ACHN (cell line): ENCODE results near the gene TMTC1.

ENCODE experiments used
- DNase-seq: peaks from one replicate; pipeline ENCODE4 v3.0.0-alpha.2; 2015
- in situ Hi-C: cut with HindIII; loops from 2 replicates; pipeline ENCODE4 v1.10.0; 2017; ENCODE audit warnings: low sequenced_read_pairs, low pct_ligation_motif_present, low pct_unique_long_range_greater_than_20kb

The TMTC1 gene

GRCh38 chr12:29695800-29696199 is 87.9 kb downstream of the TMTC1 start:
- in situ Hi-C loops, result no loop called here
- no peak for DNase-seq

DNA sequence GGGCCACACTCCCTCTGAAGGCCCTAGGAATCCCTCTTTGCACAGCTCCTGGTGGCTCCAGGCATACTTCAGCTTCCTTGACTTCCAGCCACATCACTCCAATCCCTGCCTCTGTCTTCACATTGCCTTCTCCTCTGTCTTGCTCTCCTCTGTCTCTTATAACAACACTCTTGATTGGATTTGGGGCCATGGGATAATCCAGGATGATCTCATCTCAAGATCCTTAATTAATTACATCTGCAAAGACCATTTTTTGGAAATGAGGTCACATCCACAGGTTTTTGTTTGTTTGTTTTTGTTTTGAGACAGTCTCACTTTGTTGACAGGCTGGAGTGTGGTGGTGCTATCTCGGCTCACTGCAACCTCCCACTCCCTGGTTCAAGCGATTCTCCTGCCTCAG is 88.7 kb downstream of the TMTC1 start:
- in situ Hi-C loops, result no loop called here
- no peak for DNase-seq

DNA sequence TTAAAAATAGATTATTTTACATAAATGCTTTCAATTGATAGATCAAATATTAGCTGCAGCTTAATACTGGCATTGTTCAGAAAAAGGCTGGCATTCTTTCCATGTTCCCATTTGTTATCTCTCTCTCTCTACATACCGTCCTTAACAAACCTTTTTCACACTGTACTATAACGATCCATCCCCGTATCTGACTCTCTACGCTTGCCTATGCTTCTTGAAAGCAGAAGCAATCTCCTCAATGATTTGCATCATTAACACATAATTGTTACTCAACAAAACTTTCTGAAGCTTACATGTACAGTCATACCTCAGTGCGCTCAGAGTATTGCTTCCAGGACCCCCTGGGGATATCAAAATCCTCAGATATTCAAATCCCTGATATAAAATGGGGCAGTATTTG is 89.7 kb downstream of the TMTC1 start:
- DNase-seq, result no peak
- in situ Hi-C loops, result no loop called here

- in situ Hi-C loops, result no loop called here
- DNase-seq, result no peak
These were observed 91.5 kb downstream of the TMTC1 start for GRCh38 chr12:29692237-29692636.

- no peak for DNase-seq
- in situ Hi-C loops, result no loop called here
These were observed 92.4 kb downstream of the TMTC1 start for GRCh38 chr12:29691161-29691854.

DNA sequence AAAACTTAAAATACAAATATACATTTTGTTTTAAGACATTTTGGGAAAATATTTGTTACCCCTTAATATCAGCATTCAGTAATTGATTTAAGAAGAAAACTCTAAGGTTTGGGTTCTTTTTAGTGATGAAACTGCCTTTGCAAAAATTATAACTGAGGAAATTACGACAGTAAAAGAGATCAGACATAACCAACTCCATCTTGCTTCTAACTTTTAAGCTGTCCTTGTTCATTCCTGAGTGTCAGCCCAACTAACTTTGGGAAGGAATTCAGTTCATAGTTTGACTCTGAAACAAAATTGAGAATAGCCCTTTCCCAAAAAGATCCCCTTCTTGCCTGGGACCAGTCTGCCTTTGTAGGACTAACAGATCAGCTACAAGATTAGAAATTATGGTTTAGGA is 93.0 kb downstream of the TMTC1 start:
- in situ Hi-C loops, result no loop called here
- DNase-seq, result no peak

DNA sequence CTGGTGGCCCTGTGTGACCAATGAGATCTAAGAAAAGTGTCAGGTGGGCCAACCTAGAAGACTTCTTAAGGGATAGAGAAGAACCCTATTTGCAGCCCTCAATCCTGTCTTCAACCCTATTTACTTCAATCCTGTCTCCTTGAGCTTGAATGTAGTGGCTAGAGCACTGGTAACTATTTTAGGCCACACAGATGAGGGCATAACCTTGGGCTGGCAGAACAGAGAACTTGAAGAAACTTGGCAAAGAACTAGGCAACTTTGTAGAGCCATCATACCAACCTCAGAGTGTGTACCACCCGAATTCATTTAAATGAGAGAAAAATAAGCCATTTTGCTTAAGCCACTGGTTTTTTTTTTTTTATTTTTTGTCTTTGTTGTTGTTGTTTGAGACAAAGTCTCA is 94.8 kb downstream of the TMTC1 start:
- in situ Hi-C loops, result no loop called here
- DNase-seq, result no peak

DNA sequence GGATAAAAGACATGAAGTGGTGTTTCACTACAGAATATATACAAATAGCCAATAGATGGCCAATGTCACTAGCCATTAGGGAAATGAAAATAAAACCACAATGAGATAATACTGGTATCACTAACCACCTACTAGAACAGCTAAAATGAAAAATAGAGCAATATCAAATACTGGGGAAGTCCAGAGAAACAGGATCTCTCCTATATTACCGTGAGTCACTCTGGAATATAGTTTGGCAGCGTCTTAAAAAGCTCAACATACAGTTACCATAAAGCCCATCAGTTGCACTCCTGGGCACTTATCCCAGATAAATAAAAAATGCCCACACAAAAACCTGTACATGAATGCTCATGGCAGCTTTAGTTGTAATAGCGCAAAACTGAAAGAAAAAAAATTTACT is 101.7 kb downstream of the TMTC1 start:
- in situ Hi-C loops, result no loop called here

GRCh38 chr12:29681370-29681769 is 102.4 kb downstream of the TMTC1 start:
- in situ Hi-C loops, result no loop called here

More for the DNA sequence above, 101.7 kb downstream of the TMTC1 start:
- no peak for DNase-seq

GRCh38 chr12:29676676-29677075 is 107.1 kb downstream of the TMTC1 start:
- no peak for DNase-seq
- in situ Hi-C loops, result no loop called here

More at GRCh38 chr12:29681370-29681769, 102.4 kb downstream of the TMTC1 start:
- no peak for DNase-seq

DNA sequence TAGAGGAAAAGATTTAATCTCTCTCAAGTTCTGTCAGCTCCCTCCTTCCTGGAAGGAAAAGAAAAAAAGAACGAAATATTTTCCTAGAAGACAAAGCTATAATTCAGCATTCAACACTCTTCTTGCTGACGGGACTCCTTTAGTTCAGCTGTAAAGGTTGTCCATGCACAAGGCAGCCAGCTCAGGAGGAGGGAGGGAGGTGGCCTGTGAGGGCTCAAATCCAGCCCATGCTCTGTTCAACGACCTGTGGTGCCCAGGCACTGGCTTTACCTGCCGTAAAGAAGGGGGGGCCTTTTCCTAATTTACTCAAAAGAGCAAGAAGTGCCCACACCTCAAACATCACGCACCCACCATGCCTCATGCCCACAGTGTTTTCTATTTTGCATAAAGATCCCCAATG is 109.3 kb downstream of the TMTC1 start:
- no peak for DNase-seq
- in situ Hi-C loops, result no loop called here

DNA sequence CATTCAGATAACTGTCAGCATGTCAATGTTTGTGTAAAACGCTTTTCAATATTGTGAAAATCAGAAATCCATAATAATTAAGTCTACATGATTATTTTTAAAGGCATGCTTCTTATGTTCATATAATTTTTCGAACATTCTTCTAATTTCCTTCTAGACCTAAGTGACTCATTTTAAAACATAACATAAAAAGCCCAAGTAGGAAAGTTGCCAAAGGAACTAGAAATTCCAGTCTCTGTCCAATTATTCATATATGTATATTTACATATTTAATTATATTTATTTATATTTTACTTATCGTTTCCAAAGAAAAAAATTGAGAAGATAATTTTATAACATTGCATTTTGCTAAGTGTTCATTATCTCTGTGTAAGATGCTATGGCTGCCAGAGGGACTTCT is 110.4 kb downstream of the TMTC1 start:
- no peak for DNase-seq
- in situ Hi-C loops, result no loop called here

GRCh38 chr12:29672580-29672979 is 111.2 kb downstream of the TMTC1 start:
- in situ Hi-C loops, result no loop called here

GRCh38 chr12:29671742-29672141 is 112.0 kb downstream of the TMTC1 start:
- in situ Hi-C loops, result no loop called here
- DNase-seq, result no peak

More at GRCh38 chr12:29672580-29672979, 111.2 kb downstream of the TMTC1 start:
- no peak for DNase-seq

- no peak for DNase-seq
- in situ Hi-C loops, result no loop called here
These were observed 116.7 kb downstream of the TMTC1 start for GRCh38 chr12:29667011-29667410.

DNA sequence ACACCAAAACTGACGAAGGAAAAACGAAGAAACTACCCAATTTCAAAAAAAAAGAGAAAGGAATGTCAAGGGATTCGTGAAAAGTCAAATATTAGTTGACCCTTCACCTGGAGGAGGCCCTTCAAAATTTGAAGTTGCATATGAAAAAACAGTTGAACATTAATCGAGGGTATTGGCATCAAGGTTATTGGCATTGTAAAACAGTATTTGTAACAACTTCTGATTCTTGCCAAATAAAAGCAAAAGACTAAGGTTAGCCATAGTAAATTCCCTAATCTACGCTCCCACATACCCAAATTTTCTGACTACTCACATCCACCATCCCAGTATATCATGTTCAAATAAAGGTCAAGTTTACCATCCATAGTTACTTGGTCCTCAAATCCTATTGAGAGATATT is 118.6 kb downstream of the TMTC1 start:
- in situ Hi-C loops, result no loop called here
- DNase-seq, result no peak

DNA sequence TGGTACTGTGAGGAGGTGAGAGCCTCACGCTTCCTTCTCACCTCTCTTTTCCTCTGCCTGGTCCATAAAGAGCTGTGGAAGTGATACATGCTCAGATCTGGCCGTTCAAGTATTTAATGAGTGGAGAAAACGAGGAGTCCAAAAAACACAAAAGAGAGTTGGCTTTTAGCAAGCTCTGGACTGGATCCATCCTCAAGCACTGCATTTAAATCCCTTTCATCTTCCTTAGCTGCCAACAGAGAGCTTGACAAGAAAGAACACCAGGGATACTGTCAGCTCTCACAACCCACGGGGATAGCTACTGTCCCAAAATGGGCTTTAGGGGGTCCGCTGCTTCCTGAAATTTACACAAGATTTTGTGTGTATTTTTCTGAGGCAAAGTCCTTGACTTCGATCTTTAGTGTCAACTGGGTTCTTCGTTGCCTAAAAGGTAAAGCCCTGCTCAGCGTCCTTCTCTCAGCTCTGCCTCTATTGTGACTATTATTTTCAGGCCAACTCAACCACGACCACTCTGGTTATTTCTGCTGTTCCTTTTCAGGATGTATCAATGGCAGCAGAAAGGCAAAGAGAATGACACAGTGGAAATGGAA is 120.9 kb downstream of the TMTC1 start:
- DNase-seq, result no peak
- in situ Hi-C loops, result no loop called here

DNA sequence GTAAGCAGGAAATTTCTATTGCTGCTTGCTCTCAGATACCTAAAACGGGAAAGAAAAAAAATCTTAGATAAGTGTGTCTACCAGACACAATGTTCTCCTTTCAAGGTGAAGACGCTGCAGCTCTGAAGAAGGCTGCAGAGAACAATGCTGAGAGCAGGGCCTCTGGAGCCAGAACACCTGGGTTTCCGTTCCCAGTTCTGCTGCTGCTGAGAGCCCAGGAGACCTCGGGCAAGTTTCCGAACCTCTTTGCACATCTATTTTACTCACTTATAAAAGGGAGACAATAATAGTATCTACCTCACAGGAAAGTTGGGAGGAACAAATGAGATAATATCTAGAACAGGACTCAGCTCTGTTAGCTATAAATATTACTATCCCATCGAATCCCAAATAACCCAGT is 122.9 kb downstream of the TMTC1 start:
- in situ Hi-C loops, result no loop called here
- DNase-seq, result no peak

GRCh38 chr12:29656762-29657538 is 126.8 kb downstream of the TMTC1 start:
- in situ Hi-C loops, result no loop called here
- DNase-seq, result no peak

- in situ Hi-C loops, result no loop called here
- DNase-seq, result no peak
These were observed 127.9 kb downstream of the TMTC1 start for GRCh38 chr12:29655861-29656260.
